HG02759 (cell line): ENCODE results near the gene TMCC3.
"Not testable (repeated sequence)": the region's sequence is repeated elsewhere in the genome, so short reads cannot be mapped to it uniquely, and the experiment has no call there.

Experiments
- ATAC-seq: cut with Tn5 transposase; IDR thresholded peaks from one replicate; pipeline ENCODE4 v1.9.1; 2021; ENCODE audit warnings: mild to moderate bottlenecking, moderate library complexity; ENCODE audit not compliant: unreplicated experiment

The TMCC3 gene

GRCh38 chr12:94637390-94638113 is 12.8 kb downstream of the TMCC3 start:
- ATAC-seq, result no peak

- no peak for ATAC-seq
Measured at GRCh38 chr12:94636462-94637085, 13.8 kb downstream of the TMCC3 start.

GRCh38 chr12:94634717-94635116 is 15.6 kb downstream of the TMCC3 start:
- no peak for ATAC-seq

- no peak for ATAC-seq
Measured at GRCh38 chr12:94633401-94633800, 17.0 kb downstream of the TMCC3 start.

- no peak for ATAC-seq
Measured at GRCh38 chr12:94631058-94631457, 19.3 kb downstream of the TMCC3 start.

- ATAC-seq, result no peak
Measured at GRCh38 chr12:94628819-94629472, 21.4 kb downstream of the TMCC3 start.

- no peak for ATAC-seq
Measured at GRCh38 chr12:94628369-94628768, 22.0 kb downstream of the TMCC3 start.

GRCh38 chr12:94625531-94625930 is 24.8 kb downstream of the TMCC3 start:
- ATAC-seq, result no peak

- no peak for ATAC-seq
Measured at GRCh38 chr12:94623161-94623920, 27.0 kb downstream of the TMCC3 start.

GRCh38 chr12:94622475-94622874 is 27.9 kb downstream of the TMCC3 start:
- no peak for ATAC-seq

GRCh38 chr12:94621662-94622359 is 28.5 kb downstream of the TMCC3 start:
- ATAC-seq, result peak; percentile 97

GRCh38 chr12:94620621-94621020 is 29.7 kb downstream of the TMCC3 start:
- ATAC-seq, result no peak

GRCh38 chr12:94618995-94619695 is 31.2 kb downstream of the TMCC3 start:
- no peak for ATAC-seq

- no peak for ATAC-seq
Measured at GRCh38 chr12:94617101-94617500, 33.3 kb downstream of the TMCC3 start.

GRCh38 chr12:94616203-94616729 is 34.1 kb downstream of the TMCC3 start:
- ATAC-seq, result no peak

GRCh38 chr12:94615260-94616181 is 34.8 kb downstream of the TMCC3 start:
- ATAC-seq, result no peak

GRCh38 chr12:94614288-94614721 is 36.1 kb downstream of the TMCC3 start:
- no peak for ATAC-seq

- ATAC-seq, result no peak
Measured at GRCh38 chr12:94609917-94610443, 40.4 kb downstream of the TMCC3 start.

- ATAC-seq, result not testable (repeated sequence)
Measured at GRCh38 chr12:94606810-94607209, 43.5 kb downstream of the TMCC3 start.
